SH-SY5Y (cell line): ENCODE measurements around the gene SLC41A3.

Experiments
- GATA2 ChIP-seq: IDR thresholded peaks from 2 replicates; pipeline ENCODE4 v1.6.1; 2011; ENCODE audit warnings: mild to moderate bottlenecking, low read depth, low read length
- GATA3 ChIP-seq: IDR thresholded peaks from 2 replicates; pipeline ENCODE4 v1.6.1; 2011; ENCODE audit warnings: low read depth, mild to moderate bottlenecking, low read length, moderate library complexity

SLC41A3 gene

DNA sequence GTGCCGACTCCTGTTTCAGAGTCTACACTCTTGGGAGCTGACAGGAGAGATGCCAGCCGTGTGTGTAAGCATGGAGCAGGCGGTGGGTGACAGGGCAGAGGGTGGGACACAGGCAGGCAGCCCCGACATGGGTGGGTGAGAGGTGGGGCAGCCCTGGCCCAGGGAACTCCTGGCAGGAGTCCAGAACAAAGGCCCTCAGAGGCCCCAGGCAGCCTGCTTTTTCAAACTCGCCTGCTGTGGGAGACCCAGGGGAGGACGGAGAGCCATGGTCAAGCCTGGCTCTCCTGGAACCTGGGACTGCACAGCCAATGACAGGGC lies 29.3 kb upstream of the SLC41A3 start:
- TF ChIP-seq GATA2 (no peak), GATA3 (no peak)

DNA sequence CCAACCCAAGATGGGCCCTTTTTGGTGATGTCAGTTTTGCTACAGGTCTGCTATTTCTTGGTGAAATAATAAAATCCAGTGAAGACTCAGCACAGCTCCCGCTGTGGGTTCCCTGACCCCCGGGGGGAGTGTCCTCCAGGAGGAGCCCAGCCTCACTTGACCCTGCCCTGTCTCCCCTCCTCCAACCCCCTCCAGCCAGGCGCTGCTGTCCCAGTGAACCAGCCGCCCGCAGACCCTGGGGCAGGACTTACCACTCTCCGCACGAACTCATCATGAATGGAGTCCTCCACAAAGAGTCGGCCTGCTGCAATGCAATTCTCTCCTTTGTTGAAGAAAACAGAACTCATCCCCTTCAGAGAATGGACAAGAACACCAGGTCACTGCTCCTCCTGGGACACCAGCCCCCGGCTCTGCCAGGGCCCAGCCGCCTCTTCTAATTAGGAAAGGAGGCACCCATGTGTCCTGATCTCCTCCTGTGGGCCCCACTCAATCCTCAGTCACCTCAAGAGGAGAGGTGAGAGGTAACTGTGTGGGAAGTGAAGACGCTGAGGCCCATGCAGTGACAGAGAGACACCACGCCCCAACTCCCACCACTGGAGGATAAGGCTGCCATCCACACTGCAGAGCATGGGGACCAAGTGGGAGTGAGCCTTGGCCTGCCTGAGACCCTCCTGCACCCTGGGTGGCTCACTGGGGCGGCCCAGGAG lies 28.8 kb upstream of the SLC41A3 start:
- TF ChIP-seq GATA2 (no peak), GATA3 (no peak)

DNA sequence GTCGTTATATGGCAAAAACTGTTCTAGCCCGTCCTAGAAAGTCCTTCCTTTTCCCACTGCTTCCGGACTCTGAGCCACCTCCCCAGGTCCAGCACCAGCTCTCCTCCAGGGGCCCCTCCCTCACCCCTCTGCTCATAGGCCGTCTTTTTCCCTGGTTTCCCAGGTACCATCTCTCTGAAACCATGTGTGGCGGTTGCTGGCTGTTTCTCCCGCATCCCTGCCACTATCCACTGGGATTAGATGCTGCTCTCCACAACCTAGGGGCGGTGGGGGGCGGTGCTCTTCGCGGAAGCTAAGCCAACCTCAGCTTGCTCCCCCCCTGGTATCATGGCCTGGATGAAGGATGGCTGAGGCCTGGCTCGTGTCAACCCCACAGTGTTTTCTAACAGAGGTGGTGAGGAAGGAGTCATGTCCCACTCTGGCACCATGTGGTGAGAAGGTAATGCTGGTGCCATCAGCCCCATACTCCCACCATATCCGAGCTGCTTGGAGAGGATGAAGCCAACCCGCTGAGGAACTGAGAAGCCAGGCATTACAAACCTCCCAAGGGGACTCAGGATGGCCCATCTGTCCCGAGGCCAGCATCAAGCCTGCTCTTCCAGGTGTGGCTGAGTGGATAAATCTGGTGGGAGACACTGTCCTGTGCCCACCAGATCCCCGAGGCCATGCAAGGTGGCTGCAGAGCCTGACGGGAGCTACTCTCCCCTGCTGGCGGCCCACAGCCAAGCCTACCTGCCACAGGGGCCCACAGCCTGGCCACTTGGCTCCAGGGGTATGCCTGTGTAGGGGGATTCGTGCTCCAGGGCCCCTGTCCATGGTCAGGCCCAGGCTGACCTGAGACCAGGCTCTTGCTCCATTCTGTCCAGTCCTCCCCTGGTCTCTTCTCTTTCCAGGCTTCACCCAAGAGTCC lies 27.9 kb upstream of the SLC41A3 start:
- TF ChIP-seq GATA3 (no peak), GATA2 (no peak)

DNA sequence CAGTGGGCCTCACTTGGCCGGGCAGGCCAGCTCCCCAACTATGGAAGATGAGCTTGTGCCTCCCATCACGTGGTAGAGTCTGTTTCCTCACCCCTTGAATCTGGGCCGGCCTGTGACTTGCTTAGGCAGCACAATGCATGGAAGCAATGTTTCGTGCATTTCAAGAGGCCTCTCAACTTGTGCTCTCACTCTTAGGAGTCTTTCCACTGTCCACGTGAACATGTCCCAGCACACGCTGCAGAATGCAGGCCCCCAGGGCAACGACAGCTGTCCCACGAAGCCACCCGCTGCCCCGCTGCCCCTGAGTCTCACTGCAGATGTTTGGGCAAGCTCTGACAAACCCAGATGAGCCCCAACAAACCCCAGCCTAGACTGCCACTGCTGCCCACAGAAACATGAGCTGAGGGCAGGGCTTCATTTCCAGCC lies 27.2 kb upstream of the SLC41A3 start:
- TF ChIP-seq GATA3, result no peak
- TF ChIP-seq GATA2, result no peak

DNA sequence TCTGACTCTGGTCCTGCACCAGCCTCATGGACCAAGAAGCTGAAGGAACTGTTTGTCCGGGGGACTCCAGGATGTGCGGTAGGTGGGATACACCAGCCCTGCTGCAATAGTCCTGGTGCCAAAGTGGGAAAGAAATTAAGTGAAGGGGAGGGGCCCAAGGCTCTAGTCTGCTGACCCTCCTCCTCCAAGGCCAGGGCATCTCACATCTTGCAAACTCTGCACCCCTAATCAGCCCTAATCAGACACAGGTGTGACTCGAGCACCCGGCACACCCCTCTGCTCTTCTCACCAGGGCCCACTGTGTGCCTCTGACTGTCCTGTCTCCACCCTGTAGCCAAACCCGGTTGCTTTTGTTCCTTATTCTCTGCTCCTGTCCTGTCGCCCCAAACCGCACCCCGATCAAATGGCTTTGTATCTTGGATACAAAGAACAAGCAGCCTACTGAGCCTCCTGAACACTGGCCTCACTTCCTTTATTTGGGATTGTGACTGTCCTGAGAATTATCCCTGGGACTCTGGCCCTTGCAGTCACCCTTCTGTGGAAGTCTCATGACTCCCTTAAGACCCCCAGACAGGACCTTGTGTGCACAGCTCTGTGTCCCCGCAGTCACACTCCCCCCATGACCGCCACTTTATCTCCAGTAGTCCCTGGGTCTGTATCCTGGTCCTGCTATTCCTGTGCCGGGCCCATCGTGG lies 26.7 kb upstream of the SLC41A3 start:
- no peak for TF ChIP-seq GATA3
- no peak for TF ChIP-seq GATA2

DNA sequence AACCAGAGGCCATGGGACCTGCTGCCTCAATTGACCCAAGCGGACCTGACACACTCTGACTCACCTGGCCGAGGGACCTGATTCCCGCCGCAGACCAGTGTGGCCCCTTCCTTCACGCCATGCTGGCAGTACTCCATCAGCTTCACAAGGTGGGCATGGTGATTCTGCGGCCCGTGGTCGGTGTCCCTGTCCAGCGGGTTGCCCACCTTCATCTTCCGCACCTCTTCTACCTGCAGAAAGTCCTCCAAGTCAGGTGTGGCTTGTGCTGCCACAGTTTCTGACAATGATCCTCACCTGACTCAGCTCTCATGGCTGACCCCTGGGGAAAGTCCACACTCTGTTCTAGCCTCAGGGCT lies 25.9 kb upstream of the SLC41A3 start:
- TF ChIP-seq GATA2 (no peak), GATA3 (no peak)

DNA sequence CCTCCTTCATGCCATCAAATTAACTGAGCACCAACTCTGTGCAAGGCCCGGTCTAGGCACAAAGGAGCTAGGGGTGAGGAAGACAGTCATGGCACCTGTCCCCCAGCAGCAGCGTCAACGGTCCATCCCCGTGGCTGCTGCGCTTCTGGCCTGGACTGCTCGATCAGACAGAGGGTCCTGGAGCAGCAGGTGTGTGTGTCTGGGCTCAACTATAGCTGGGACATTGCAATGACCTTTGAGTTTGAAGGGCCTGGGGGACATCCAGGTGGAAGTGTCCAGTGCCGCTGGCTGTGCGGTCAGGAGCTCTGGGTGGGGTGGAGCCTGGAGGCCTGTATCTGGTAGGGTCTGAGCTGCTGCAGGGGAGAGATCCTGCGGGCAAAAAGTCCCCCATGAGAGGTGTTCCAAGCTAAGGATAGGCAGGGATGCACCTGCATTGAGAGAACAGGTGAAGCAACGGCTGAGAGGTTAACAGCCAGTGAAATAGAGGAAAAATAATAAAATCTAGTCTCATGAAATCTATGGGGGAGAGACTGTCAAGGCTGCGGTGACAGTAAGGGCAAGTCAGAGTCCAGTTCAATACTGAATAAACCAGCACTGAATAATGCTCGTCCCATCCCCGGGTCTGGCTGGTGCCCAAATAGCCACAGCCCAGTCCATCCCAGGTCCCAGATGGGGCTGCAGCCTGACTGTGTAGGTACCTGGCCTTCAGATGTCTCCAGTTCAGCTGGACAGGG lies 25.4 kb upstream of the SLC41A3 start:
- TF ChIP-seq GATA3, result no peak
- TF ChIP-seq GATA2, result no peak

DNA sequence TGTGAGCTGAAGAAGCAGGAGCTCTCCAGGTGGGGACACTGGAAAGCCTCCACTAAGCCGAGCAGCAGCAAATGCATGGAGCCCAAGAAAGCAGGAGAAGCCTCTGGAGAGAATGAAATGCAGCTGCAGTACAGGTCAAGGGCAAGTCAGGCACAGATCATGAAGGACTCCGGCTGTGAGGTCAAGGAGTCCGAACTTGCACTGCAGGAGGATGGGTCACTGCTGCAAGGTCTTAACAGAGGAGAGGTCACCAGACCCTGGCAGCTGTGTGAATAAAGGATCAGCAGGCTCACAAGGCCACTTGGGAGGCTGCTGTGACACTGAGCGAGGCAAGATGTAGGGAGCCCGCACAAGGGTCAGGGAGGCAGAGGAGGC lies 24.7 kb upstream of the SLC41A3 start:
- no peak for TF ChIP-seq GATA3
- TF ChIP-seq GATA2, result no peak

DNA sequence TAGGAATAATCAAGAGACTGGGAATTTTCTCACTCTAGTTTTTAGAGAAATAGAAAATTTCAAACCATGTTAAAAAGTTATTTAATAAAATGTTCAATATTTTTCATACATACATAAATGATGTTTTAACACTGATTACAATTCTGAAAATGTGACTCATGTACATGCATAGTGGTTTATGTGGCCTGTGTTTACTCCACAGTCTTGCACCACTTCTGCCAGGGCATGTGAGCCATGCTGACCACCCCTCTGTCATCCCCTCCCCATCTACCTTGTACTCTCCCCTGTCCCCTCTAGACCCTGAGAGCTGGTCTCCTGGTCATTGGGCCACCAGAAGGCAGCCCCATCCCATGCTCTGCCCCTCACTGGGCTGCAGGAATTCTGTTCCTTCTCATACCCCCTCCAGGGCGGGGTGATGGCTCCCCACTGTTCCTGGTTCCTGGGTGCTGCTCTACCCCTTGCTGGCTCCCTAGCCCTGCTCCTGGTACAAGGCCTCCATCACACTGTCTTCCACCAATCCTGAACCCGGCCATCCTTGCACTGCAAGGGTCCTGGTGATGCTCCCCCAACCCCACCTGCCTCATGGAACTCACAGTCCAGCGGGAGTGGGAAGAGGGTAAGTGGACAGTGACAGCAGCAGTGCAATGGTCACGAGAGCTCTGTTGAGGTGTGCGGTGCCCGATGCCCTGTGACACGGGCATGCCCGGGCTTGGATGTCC lies 24.2 kb upstream of the SLC41A3 start:
- TF ChIP-seq GATA3 (no peak), GATA2 (no peak)

DNA sequence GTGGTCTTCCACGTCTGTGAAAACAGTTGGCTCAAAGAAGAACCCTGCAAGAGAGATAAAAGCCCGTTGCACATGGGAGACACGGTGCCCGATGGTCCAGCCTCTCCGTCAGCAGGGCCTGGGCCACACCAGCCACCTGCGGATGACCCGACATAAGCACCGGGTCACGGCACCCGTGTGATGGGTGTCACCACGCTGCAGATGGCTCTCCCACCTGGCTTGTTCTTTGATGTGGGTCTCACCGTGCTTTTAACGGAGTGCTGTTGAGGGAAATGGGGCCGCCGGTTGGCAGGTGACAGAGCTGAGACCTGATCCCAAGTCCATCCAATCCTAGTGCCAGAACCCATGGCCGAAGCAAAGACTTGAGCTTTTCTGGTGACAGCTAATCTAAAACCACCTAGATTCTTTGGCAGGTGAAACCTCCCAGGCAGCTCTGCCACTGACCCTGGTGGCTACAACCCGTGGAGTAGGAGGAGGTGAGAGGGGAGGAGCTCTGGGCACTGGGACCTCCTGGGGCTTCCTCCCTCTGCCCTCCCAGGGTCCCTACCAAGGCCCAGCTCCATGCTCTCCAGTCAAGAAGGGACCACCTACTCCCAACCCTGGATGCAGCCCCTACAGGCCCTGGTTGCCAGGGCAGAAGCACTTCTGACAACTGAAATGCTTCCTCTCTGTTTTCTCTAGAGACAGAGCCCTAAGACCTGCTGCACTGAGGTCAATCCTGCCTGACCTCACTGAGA lies 23.4 kb upstream of the SLC41A3 start:
- no peak for TF ChIP-seq GATA3
- no peak for TF ChIP-seq GATA2

DNA sequence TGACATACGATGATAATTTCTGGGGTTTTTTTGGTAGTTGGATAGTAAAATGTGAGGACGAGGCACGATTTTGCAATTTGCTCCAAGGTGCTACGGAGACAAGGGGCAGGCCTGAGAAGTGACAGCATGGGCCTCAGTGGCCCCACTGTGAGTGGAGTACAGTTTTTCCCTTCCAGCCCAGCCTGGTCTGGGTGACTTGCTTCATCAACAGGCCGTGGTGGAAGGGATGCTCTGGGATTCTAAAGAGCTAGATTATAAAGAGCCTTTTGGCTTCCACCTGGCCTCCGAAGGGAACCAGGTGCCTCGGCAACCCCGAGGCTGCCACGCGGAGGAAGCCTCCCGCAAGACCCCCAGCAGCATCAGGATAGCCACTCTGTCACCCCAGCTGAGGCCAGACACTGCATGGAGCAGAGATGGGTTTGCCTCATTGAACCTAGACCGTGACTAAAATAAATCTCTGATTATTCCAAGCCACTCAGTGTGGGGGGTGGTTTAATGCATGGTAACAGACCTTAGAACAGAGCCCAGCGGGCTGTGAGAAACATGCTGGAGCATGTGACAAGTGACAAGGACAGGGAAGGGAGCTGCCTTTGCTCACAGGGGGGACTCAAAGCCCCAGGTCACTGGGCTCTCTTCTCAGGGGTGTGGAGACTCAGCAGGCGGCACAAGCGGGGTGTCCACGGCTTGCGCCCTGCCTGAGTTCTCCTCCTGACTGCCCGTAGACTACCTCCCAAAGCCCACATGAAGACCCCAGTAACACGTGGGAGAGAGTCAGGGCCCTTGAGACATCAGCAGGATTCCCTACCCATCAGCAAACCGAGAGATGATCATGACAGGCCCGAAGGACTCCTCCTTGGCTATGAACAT lies 22.6 kb upstream of the SLC41A3 start:
- TF ChIP-seq GATA2 (no peak), GATA3 (no peak)

DNA sequence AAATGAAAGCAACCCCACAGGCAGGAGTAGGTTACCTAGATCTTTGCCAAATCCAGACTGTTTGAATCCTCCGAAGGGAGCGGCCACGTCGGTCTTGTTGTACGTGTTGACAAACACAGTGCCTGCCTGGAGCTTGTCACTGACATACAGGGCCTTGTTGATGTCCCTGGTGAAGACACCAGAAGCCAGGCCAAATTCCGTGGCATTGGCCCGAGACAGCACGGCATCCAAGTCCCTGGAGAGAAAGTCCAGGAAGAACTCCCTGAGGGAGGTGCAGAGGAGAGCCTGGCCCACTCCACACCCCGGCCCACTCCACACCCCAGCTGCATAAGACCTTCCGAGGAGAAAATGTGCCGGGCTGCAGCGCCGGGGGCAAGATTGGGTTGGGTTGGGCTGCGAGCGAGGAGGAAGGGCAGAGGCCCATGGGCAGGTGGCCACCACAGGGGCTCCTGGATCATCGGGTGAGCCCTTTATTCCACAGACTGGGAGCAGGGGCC lies 21.8 kb upstream of the SLC41A3 start:
- TF ChIP-seq GATA3, result no peak
